Activated naive CD4-positive, alpha-beta T cell treated with anti-CD3 and anti-CD28 coated beads, Interleukin-2, amount 10 ng/mL, durations not matched to agents 5 hours and 36 hours (primary cell): Measurements from ENCODE around the gene GUCY2C. TPM values are rescaled to one million over a fixed set of nuclear protein-coding genes. Genes with fewer than 3 reads are reported as not detected.

Experiments
- total RNA-seq, 2 experiments: library from RNA; stranded (reverse); gene quantifications; one replicate each; pipeline ENCODE4 v1.2.3, GENCODE V29; 2021

GUCY2C gene
- total RNA-seq: not detected

GRCh38 chr12:14696265-14696741 lies at the start of gene GUCY2C:
Gene GUCY2C (minus strand): TSS chr12:14696599. CDS start chr12:14696448, 151 bp downstream.

GRCh38 chr12:14567351-14568162 lies 128.8 kb downstream of the GUCY2C start, which contains the start of gene PLBD1:
Gene PLBD1 (minus strand): TSS chr12:14567883. CDS start chr12:14567696, 187 bp downstream.

Other genes starting within 250 kb of the GUCY2C start
- not detected for gene PLBD1, start 128.7 kb downstream of the GUCY2C start, total RNA-seq
- gene WBP11, start 106.9 kb upstream of the GUCY2C start, total RNA-seq: 10 to 100 TPM; 74.3 to 79.4 TPM
- under 1 TPM; 0.66 to 0.87 TPM for gene C12orf60, start 107.1 kb upstream of the GUCY2C start, total RNA-seq
- not detected for gene SMCO3, start 117.6 kb upstream of the GUCY2C start, total RNA-seq
- gene ART4, start 146.9 kb upstream of the GUCY2C start, total RNA-seq: not detected
- not detected for gene MGP, start 189.3 kb upstream of the GUCY2C start, total RNA-seq
- gene ERP27, start 241.9 kb upstream of the GUCY2C start, total RNA-seq: 10 to 100 TPM; 11.1 to 12.9 TPM